HL-60/S4 treated with phorbol 12-myristate 13-acetate at 8.2 ng/mL for 4 days and 3 days (cell line): Measurements from ENCODE around the gene C1RL.

Experiments
- in situ Hi-C: fragments of 300-500 bp; cut with MboI; formaldehyde crosslinking; loops from 2 replicates; pipeline ENCODE4 v1.15.0; 2022; ENCODE audit warnings: low sequenced_read_pairs

C1RL gene

DNA sequence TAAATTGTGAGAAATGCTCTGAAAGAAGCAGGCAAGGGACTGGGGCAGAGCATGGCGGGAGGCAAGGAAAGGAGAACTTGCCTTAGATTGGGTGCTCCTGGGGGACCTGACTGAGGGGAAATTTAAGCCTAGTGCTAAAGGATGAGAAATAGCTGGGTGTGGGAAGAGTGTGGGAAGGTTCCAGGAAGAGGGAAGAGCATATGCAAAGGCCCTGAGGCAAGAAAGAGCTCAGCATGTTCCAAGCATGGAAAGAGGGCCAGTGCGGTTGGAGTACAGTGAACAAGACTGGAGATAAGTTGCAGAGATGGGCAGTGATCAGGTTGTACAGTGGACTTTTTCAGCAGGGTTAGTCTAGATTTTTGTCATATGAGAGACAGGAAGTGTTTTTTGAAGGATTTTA, 30.2 kb upstream of the C1RL start:
- in situ Hi-C loops = no loop called here

DNA sequence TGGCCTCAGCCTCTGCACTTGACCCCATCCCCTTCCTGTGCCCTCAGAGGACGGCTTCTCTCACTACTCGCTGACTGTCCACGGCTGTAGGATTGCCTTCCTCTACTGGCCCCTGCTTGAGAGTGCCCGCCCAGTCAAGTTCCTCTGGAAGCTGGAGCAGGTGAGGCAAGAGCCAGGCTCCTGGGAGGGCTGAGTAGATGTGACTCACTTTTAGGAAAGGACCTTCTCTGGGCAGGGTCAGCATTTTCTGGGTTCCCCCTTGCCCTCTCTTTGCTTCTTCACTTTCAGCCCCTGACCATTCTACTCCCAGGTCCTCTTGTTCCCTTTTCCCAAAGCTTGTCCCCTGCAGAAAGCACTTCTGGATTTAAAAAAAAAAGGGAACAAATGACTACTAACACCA, 28.9 kb upstream of the C1RL start:
- in situ Hi-C loops = no loop called here

DNA sequence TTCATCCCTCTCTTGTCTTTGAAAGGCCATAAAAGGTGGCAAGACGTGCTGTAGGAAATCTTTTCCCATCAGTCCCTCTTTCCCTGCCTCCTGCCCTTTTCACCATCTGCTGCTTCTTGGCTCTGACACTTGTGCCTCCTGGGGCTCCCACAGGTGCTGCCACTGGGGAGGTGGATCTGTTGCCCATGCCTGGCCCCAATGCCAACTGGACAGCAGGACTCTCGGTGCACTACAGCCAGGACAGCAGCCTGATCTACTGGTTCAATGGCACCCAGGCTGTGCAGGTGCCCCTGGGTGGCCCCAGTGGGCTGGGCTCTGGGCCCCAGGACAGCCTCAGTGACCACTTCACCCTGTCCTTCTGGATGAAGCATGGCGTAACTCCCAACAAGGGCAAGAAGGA, 27.7 kb upstream of the C1RL start:
- in situ Hi-C loops = no loop called here

DNA sequence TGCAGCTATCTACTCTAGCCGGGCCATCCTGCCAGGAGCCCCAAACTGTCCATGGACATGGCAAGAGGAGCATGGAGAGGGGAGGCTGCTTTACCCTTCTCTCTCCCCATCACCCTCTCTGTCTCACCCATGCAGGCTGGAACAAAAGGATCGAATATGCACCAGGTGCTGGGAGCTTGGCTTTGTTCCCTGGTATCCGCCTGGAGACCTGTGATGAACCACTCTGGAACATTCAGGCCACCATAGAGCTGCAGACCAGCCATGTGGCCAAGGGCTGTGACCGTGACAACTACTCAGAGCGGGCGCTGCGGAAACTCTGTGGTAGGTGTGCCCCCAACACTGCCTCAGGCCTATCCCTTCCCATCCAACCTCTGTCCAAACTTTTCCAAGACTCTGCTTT, 27.1 kb upstream of the C1RL start:
- in situ Hi-C loops = no loop called here

DNA sequence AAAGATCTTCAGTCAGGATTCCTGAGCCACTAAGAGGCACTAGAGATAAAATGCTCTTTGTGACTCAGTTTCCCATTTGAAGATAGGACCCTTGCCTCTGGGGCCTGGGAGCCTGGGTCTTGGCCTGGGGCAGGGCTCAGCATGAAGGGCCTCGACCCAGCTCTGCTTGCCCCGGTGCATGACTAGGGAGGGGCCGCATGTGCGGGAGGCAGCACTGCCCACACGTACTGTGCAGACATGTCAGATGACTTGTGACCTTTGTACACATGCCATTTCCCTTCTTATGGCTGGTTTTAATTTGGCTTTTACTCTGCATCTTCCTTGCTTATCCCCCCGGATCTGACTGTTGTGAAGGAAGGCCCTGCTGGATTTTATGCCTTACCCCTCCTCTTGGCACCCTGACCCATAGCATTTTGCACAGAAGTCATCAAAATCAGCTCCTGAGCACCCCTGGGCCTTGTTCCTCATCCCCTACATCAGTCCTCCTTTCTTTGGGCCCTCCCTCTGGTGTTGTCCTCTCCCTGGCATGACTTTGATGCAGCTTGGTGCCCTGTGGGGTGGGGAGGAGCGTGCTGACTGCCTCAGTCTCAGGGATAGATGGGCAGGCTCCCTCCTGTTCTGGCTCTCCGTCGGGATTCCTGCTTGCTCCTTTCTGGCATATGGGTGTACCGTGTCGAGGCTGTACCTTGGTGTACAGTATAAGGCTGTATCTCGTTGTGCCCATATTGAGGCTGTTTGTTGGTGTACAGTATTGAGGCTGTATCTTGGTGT, 25.6 kb upstream of the C1RL start:
- in situ Hi-C loops = no loop called here

DNA sequence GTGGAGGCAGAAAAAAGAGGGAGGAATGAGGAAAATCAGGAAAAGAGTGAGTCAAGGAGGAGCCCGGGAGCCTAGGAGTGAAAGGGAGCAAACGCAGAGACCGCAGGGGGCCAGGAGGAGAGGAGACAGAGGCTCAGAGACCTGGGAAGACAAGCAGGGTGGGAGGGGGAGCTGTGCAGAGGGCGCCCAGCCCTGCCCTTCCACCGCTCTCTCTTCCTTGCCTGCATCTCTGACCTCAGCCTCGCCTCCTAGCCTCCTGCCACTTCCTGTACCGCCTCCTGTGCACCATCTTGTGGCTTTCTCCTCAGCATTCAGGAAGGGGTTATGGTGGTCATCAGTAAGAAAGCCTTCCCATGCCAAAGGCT, 22.5 kb upstream of the C1RL start:
- in situ Hi-C loops = no loop called here

DNA sequence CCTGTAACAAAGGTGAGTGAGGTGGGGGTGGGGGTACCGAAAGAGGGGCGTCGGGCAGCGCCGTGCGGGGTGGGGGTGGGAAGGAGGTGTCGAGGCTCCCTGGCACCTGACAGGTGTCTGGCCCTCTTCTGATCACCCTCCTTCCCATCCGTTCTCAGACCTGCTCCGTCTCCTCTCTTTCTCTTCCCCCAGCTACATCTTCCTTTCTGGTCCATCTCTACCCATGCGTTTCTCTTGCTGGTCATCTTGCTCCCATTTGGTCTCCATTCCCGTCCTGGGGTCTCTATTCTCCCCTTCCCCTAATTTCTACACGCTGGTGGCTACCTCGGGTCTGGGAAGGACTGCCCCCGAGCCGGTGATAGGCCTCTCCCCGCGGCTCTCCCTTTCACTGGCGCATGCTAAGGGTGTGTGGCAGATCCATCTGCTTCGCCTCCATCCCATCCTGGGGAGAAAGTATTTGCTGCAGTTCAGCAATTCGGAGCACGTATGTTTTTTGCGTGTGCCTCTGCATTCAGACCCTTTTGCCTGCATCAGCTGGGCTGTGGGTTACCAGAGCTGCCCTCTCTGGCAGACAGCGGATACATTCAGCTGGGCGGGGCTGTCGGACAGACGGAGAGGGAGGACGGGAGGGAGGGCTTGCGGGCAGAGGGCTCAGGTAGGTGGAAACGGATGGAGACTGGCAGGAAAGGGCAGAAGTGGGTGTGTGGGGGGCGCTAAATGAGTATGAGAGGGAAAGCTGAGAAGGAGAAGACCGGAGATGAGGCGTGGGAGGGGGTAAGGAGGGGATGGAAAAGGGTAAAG, 21.9 kb upstream of the C1RL start:
- in situ Hi-C loops = no loop called here

DNA sequence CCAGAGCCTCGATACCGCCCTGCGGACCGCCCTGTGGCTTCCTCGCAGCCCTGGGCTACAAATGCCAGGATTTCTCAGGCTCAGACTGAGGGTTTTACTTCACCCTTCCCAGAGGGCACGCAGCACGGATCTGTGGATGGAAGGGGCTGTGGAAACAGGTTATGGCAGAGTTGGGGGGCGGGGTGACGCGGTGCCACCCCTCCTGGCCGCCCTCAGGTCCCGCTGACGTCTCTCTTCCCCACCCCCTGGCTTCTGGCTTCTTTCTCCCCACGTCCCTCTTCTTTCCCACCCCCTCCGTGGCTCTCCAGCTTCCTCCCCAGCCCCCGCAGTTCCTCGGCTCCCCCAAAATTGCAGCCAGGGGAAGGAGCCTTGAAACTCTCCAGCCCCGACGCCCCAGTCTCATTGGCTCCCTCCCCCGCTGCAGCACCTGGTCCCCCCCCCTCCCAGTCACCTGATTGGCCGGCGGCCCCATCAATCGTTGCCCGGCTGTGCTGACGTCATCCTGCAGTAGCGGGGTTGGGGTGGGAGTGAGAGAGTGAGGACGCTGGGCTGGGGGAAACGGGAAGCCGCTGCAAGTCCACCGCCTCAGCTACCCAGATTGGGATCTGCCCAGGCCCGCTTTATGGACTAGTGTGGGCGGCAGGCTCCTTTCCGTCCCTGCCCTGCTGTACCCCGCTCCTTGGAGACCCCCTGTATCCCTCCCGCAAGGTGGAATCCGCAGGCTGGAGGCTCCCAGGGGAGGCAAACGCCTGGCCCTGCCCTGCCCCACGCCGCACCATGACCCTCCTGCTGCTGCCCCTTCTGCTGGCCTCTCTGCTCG, 21.1 kb upstream of the C1RL start, which contains the start of gene CLSTN3:
Gene CLSTN3 (plus strand): TSS at position 500 of the 820 bp plus-strand sequence. CDS start 278 bp downstream, at position 778.
- in situ Hi-C loops = no loop called here

DNA sequence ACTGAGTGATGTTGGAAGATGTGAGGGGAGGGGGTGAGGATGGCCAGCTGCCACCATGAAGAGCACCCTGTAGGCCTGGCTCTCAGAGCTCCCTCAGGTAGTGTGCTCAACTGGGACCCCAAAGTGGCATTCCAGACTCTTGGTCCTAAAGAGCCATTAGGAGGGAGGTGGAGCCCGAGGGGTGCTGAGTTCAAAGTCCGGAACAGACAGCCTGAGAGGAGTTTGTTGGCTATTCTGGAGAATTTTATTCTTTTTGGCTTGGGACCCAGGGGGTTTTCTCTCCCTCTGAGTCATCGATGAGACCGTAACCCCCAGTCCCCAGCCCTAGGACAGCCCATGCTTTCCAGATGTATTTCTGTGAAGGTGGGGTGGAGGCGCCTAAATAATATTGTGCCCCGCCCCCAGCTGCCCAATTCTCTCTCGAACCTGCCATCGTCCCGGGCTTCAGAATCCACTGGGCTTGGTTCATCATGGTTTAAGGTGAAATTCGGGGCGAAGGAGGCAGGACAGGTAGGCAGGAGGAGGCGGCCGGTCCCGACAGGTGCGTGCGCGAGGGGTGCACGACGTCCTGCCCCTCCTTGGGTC, 20.4 kb upstream of the C1RL start:
- in situ Hi-C loops = no loop called here

DNA sequence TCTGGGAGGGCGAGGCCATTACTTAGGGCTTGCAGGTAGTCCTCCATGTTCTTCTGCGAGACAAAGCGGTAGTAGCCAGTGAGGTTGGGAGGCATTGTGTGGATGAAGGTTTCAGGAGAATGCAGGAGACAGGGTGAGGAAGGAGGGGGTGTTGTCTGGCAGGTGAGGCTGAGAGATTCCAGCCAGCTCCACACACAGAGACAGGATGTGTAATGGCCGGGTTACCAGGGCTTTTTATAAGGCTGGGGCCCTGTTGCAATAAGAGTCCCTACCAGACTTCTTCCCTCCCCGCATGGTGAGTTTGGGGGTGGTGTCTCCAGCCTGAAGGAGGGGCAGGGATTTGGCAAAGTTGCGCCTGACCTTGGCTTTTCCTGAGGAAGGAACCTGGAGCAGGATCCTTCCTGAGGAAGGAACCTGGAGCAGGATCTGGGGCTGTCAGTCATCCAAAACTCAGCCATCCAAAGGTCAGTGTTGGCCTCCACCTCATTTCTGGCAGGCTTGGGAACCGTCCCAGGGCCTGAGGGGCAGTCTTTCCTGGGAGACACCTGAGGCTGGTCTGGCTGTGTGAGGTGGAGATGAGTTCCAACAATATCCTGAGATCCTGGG, 19.8 kb upstream of the C1RL start, which contains the start of gene RBP5:
Gene RBP5 (minus strand): TSS at position 209 of the 606 bp plus-strand sequence. CDS start 114 bp downstream, at position 95.
- in situ Hi-C loops = no loop called here

DNA sequence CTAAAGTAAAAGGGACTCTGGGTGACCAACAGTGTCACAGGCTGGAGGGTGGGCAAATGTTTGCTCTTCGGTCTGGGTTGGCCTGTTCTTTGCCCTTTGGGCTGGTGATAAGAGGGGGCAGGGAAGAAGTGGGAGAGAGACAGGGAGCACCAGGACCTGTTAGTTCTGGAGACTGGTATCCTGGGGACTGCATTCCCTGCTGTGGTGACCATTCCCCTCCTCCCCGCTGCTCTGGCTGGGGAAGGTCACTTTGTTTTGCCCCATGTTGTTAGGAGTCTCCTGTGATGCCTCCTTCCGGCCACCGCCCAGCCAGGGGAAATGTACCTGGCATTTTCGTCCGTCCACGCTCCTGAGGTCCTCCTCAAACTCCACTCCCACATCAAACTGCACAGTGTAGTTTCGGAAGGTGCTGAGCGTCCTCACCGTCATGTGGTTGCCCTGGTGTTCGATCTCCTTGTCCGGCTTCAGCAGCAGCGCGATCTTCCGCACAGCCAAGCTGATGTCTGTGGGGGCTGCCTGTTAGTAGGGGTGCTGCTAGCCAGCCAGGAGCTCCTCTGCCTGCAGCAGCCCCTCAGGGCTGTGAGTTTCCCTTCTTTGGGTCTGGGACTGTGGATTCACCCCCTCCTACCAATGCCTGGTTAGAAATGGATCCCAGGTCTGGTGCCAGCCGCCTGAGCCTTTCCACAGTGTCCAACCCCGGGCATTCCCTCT, 19.1 kb upstream of the C1RL start:
- in situ Hi-C loops = no loop called here

DNA sequence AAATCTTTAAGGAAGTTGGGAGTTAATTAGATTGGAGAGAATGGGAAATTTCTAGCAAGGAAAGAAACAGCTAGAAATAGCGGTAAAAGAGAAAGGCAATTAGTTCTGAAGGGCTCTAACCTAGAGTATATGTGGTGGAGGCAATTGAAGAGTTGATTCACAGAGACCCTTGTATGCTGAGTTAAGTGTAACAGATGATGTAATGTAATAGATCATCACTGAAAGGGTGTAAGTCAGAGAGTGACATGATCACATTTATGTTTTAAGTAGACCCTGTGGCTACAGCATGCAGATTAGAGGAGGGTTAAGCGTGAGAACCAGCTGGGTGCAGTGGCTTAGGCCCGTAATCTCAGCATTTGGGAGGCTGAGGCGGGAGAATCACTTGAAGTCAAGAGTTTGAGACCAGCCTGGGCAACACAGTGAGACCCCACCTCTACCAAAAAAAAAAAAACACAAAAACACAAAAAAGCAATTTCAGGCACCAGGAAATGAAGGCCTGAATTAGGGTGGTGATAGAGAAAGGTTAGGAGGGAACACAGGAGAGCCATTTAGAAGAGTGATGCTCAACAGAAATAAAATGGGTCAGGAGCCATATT, 16.7 kb upstream of the C1RL start:
- in situ Hi-C loops = no loop called here

DNA sequence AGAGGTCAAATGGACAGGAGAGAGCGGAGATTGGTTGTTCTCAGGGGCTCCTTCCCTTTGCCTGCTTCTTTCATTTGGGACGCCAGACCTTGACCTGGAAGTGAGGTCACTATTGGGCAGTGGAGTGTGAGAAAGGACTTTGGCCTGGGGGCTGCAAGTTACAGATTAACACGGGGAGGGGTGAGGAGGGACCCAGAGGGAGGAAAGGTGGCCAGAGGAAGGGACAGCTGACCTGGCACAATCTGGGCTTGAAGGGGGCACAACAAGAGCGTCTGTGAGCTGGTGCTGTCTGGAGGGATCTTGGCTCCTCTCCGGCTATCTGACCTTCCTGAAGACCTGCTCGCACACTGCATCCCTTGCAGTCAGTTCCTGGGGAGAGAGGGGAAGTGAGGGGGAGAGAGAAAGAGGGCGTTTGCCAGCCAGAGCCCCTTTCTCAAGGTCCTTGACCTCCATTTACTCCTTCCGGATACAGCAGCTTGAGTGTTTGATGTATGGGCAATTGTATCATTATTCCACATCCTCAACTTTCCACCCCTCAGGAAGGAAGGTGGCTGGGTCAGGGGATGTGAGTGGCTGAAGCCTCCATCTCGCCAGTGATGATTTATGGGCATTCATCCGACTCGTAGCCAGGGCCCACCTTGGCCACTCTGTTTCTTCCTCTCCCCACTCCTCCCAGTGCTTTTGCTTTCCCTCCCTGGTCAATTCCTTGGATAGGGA, 14.9 kb upstream of the C1RL start:
- in situ Hi-C loops = no loop called here

DNA sequence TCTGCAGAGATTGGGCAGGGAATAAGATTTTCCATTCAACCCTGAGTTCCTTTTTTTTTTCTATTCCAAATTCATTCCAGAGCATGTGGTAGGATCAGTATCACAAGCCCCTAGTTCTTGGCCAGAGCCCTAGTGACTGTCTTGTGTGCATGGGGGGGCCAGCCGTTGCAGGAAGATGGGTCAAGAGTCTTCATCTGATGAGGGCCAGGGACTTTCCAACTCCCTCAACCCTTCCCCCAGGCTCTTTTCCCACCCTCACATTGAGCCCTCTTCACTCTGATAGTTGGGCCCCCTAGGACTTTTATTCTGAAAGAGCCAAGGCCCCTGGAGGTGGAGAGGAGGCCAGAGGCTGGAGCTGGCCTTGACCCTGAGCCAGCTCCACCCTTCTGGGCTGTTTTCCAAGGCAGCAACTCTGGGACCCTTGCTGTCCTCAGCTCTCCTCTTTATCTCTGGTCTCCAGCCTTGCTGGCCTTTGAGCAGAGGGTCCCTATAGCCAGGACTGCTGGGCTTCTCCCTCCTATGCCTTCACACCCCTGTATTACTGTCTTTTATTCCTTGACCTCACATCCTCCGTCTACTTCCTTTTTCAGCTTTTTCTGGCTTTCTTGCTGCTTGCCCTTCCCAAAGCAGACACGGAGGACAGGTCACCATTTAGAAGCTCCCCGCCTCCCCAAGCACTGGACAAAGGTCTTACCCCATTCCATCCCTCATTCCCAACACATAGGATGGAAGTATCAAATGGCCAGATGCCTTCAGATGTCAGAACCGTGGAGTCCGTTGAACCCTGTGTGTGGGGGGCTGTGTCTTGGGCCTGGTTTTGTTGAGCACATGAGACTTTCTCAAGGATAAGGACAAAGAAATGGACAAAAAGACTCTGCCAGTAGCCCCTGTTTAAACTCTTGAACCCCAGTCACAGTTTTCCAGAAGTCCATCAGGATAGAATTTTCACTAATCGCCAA, 14.1 kb upstream of the C1RL start:
- in situ Hi-C loops = no loop called here

DNA sequence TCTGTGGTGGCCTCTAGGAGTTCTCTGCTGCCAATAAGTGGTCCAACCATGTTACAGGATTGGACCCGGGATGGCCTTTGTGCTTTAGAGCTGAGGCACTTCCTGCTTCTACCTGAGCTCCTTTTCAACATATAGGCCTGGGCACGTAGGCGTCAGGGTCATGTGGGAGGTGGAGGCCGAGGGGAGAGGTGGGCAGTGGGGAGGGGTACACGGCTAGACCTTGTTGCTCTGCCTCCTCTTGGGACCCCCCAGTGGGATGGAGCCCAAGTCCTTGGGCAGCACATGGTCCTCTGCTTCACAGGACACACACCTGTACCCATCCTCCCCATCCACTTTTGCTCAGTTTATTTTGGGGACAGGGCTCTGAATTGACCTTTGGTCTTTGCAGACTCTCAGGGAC, 12.3 kb upstream of the C1RL start:
- in situ Hi-C loops = no loop called here

DNA sequence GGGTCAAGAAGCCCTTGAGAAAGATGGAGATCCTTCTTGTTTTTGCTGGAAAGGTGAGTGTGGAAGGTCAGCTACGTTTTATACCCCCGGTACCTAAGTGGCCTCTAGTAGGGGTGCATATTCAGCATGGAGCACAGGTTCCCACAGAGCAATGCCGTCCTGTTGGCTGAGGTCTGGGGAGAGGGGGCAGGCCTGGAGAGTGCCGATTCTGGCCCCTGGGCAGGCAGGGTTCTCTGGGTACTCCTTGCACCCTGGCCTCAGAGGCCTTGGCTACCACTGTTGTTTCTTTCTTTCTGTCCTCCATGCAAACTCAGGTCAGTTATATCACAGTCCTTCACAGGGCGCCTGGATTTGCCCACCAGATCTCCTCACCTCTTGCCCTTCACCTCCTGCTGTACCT, 11.2 kb upstream of the C1RL start:
- in situ Hi-C loops = no loop called here

DNA sequence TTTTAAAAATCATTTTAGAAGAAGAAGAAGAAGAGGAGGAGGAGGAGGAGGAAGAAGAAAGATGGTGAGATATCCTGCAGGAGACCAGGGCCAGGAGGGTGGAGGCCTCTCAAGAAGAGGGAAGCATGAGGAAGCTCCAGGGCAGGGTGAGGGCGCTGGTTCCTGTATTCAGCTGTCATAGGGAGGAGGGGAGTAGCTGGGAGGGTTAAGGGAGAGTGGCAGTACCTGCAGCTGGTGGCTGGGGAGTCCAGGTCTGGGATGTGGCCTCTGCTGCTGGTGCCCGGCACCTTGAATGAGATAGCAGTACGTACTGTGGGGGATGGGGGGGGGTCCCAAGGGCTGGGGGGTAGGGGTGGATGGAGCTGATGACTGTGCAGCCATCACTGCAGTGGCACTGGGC, 9.9 kb upstream of the C1RL start:
- in situ Hi-C loops = no loop called here

DNA sequence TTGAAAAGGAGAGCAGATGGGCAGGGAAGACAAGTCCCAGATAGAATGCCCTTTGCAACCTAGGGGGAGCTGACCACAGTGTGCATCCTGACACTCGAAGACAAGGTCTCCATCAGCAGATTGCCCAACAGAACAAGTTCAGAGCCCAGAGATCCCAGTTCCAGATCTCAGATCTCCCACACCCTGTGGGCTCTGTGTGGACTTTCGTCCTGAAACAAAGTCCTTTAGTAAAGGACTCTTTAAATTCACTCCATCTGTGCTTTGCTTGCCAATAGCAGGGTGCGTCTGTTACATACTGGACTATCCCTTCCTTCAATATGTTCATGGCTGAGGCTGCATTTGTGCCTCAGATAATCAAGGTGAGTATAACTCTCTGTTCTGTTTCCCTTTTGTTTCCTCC, 8.7 kb upstream of the C1RL start:
- in situ Hi-C loops = no loop called here
